ENCODE measurements around the gene ANKS1B.

- TF ChIP-seq CTCF (IDR thresholded peaks at IDR 0.05) (no peak), POLR2A (IDR thresholded peaks at IDR 0.05) (no peak)
Observed at GRCh38 chr12:99066726-99067125, 918.0 kb downstream of the ANKS1B start.
